ENCODE data around the gene KLHL22. TPM values are rescaled to one million over a fixed set of nuclear protein-coding genes. Genes with fewer than 3 reads are reported as not detected.
"Not testable (repeated sequence)": the region's sequence is repeated elsewhere in the genome, so short reads cannot be mapped to it uniquely, and the experiment has no call there.

The KLHL22 gene
- polyA plus RNA-seq (2011; rRNA removed) (30.2 and 33.2 TPM in 2 replicates), polyA minus RNA-seq (2011; rRNA and poly(A)+ RNA removed) (35.1 and 39.0 TPM in 2 replicates)

DNA sequence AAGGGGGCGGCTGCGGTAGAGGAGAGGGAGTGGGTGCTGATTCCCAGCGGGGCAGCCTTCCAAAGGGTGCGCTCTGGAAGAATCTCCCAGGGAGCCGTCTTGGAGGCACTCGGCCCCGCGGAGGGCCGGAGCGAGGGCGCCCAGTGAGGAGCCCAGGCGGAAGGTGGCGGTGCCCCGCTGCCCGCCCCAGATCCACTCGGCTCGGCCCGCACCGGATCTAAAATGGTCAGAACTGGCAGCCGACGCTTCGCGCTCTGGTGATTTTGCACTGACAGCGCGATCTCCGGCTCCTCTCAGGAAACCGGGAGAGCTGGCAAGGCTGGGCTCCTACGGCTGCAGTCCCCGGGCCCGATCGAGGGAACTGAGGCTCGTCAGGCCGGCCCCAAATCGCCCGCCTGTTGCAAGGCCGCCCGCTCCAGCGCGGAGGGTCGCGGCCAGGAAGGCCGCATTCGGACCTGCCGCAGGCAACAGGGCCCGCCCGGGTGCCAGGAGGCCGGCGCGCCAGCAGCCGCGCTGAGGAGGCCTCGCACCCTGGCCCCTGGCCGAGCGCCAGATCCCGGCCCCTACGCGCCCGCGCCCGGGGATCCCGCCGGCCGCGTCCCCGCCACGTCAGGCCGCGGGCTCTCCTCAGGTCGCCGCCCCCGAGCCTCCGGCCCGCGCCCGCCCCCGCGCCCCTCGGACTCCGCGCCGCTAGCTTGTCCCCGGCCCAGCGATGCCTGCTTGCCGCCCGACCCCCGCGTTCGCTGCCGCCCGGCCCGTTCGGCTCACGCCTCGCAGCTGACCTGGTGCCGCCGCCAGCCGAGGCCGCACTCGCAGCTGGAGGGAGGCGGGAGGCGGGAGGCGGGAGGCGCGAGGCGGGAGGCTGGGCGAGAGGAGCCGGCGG is at the start of gene KLHL22:
Gene KLHL22, minus strand, starts transcription at position 818 of the 883 bp plus-strand sequence. CDS start 6,584 bp downstream, outside the sequence.
- TF ChIP-seq, protein P1, sequence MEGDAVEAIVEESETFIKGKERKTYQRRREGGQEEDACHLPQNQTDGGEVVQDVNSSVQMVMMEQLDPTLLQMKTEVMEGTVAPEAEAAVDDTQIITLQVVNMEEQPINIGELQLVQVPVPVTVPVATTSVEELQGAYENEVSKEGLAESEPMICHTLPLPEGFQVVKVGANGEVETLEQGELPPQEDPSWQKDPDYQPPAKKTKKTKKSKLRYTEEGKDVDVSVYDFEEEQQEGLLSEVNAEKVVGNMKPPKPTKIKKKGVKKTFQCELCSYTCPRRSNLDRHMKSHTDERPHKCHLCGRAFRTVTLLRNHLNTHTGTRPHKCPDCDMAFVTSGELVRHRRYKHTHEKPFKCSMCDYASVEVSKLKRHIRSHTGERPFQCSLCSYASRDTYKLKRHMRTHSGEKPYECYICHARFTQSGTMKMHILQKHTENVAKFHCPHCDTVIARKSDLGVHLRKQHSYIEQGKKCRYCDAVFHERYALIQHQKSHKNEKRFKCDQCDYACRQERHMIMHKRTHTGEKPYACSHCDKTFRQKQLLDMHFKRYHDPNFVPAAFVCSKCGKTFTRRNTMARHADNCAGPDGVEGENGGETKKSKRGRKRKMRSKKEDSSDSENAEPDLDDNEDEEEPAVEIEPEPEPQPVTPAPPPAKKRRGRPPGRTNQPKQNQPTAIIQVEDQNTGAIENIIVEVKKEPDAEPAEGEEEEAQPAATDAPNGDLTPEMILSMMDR (IDR thresholded peaks at IDR 0.05; ENCODE audit: low read depth, low read length), result 0 out of 2 replicates have a peak, but pooled peaks have one; percentile 6
- no peaks in the 10 kb centered on the region for H3K27me3 ChIP-seq (ENCODE audit: control insufficient read depth, insufficient read depth, low read length)
- CTCF ChIA-PET, result interaction anchor here (1.4 to 1.5 kb wide), 2 partner anchors 69 to 77 kb away, joined by 3 to 5 read pairs; no protein-coding TSS in a partner anchor
- H3K4me3 ChIP-seq (ENCODE audit: low read depth, low read length), result peak within 1 kb of the TSS; percentile 80
- H3K27ac ChIP-seq (ENCODE audit: low read depth, low read length), result peak within 1 kb of the TSS; percentile 89
- POLR2A ChIA-PET, result interaction anchor here (1.0 kb wide), 1 partner anchor 31 kb away, joined by 3 read pairs; no protein-coding TSS in a partner anchor
- no peaks in the 10 kb centered on the region for H3K9me3 ChIP-seq (ENCODE audit: control insufficient read depth, insufficient read depth, low read length)
- DNase-seq (ENCODE audit: low read depth, low spot score), result no peak

DNA sequence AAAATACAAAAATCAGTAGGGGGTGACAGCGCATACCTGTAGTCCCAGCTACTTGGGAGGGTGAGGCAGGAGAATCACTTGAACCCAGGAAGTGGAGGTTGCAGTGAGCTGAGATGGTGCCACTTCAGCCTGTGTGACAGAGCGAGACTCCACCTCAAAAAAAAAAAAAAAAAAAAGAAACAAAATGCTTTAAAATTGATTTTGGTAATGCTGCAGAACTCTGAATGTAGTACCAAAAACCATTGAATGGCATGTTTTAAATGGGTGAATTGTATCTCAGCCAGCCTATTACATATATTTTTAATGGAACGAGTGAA is 49.7 kb upstream of the KLHL22 start:
- H3K4me3 ChIP-seq (ENCODE audit: low read depth, low read length); DNase-seq (ENCODE audit: low read depth, low spot score); CTCF ChIA-PET; H3K27ac ChIP-seq (ENCODE audit: low read depth, low read length); H3K27me3 ChIP-seq (ENCODE audit: control insufficient read depth, insufficient read depth, low read length); H3K9me3 ChIP-seq (ENCODE audit: control insufficient read depth, insufficient read depth, low read length); POLR2A ChIA-PET: not testable (repeated sequence)

DNA sequence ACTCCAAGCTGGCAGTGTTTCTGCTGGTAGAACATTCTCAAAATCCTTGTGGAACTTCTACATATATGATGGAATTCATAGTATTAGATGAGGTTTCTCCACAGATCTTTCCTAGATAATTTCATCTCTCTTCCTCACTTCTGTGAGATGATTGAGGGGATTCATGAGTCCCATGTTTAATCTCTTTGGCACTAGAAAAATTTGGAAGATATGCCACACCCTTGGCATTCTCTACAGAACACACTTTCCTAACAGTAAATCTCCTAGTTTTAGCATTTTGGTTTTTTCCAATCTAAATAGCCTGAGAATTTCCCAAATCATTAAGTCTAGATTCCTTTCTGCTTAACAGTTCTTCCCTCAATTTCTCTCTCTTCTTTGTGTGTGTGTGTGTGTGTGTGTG is 47.1 kb upstream of the KLHL22 start:
- H3K4me3 ChIP-seq (ENCODE audit: low read depth, low read length), result no peak overlapping the region
- TF ChIP-seq, protein P1 (IDR thresholded peaks at IDR 0.05; ENCODE audit: low read depth, low read length), result no peak
- H3K27ac ChIP-seq (ENCODE audit: low read depth, low read length), result no peak overlapping the region
- H3K9me3 ChIP-seq (ENCODE audit: control insufficient read depth, insufficient read depth, low read length), result no peaks in the 10 kb centered on the region
- DNase-seq (ENCODE audit: low read depth, low spot score), result no peak
- ChIA-PET CTCF (no interaction called here), POLR2A (no interaction called here)
- H3K27me3 ChIP-seq (ENCODE audit: control insufficient read depth, insufficient read depth, low read length), result no peaks in the 10 kb centered on the region

GRCh38 chr22:20542055-20542454 is 46.5 kb upstream of the KLHL22 start:
- TF ChIP-seq, protein P1 (IDR thresholded peaks at IDR 0.05; ENCODE audit: low read depth, low read length), result no peak
- Histone ChIP-seq H3K9me3 (ENCODE audit: control insufficient read depth, insufficient read depth, low read length) (no peaks in the 10 kb centered on the region), H3K27me3 (ENCODE audit: control insufficient read depth, insufficient read depth, low read length) (no peaks in the 10 kb centered on the region), H3K27ac (ENCODE audit: low read depth, low read length) (no peak overlapping the region), H3K4me3 (ENCODE audit: low read depth, low read length) (no peak overlapping the region)
- ChIA-PET CTCF (no interaction called here), POLR2A (interaction anchor here (0.7 kb wide), 1 partner anchor 22 kb away, joined by 5 read pairs; no protein-coding TSS in a partner anchor)
- no peak for DNase-seq (ENCODE audit: low read depth, low spot score)

DNA sequence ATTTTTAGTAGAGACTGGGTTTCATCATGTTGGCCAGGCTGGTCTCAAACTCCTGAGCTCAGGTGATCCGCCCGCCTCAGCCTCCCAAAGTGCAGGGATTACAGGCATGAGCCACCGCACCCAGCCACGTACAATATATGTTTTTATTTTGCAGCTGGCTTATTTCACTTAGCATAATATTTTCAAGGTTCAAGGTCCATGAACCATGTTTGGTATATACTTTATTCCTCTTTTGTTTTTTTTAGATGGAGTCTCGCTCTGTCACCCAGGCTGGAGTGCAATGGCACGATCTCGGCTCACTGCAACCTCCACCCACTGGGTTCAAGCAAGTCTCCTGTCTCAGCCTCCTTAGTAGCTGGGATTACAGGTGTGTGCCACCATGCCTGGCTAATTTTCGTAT is 43.3 kb upstream of the KLHL22 start:
- POLR2A ChIA-PET; DNase-seq (ENCODE audit: low read depth, low spot score); H3K27ac ChIP-seq (ENCODE audit: low read depth, low read length); H3K27me3 ChIP-seq (ENCODE audit: control insufficient read depth, insufficient read depth, low read length); H3K9me3 ChIP-seq (ENCODE audit: control insufficient read depth, insufficient read depth, low read length); CTCF ChIA-PET; H3K4me3 ChIP-seq (ENCODE audit: low read depth, low read length): not testable (repeated sequence)

DNA sequence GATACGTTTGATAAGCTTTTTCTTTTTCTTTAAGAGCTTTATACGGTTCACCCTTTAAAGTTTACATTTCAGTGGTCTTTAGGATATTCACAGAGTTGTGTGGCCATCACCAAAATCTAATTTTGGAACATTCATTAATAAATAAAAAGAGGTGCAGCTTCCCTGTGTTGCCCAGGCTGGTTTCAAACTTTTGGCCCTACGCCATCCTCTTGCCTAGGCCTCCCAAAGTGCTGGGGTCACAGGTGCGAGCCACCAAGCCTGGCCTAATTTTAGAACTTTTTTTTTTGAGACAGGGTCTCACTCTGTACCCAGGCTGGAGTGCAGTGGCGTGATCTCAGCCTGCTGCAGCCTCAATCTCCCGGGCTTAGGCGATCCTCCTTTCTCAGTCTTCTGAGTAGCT is 42.4 kb upstream of the KLHL22 start:
- H3K9me3 ChIP-seq (ENCODE audit: control insufficient read depth, insufficient read depth, low read length), result no peaks in the 10 kb centered on the region
- DNase-seq (ENCODE audit: low read depth, low spot score), result no peak
- POLR2A ChIA-PET, result no interaction called here

More for the DNA sequence above, 42.4 kb upstream of the KLHL22 start:
- Histone ChIP-seq H3K27me3 (ENCODE audit: control insufficient read depth, insufficient read depth, low read length) (no peaks in the 10 kb centered on the region), H3K4me3 (ENCODE audit: low read depth, low read length) (no peak overlapping the region), H3K27ac (ENCODE audit: low read depth, low read length) (no peak overlapping the region)
- TF ChIP-seq, protein P1 (IDR thresholded peaks at IDR 0.05; ENCODE audit: low read depth, low read length), result no peak
- CTCF ChIA-PET, result no interaction called here

Data from AG04450 (cell line).